SK-N-SH (cell line): ENCODE results near the gene MAD1L1. TPM values are rescaled to one million over a fixed set of nuclear protein-coding genes. Genes with fewer than 3 reads are reported as not detected.

Experiments used
- CTCF ChIA-PET: fragments of 300-600, 350-600 bp; formaldehyde crosslinking; extraction: SDS; loops from one replicate; lab custom pipeline; 2021; lab: Yijun Ruan, JAX
- POLR2A ChIA-PET: fragments of 350-600 bp; sonication (Branson Sonifier 250); formaldehyde crosslinking; extraction: SDS; loops from one replicate; lab custom pipeline; 2020; ENCODE audit warnings: antibody characterized with exemption, inconsistent platforms; lab: Yijun Ruan, JAX
- DNase-seq: peaks from one replicate; pipeline ENCODE4 v3.0.0; 2012
- H2AFZ ChIP-seq: fragments of 200-600 bp; sonication (generic); 2 replicates; pipeline ENCODE4 v1.8.1; 2016; ENCODE audit warnings: antibody characterized with exemption, mild to moderate bottlenecking, low read depth
- H3F3A ChIP-seq: fragments of 200-600 bp; sonication (generic); replicated peaks from 2 replicates; pipeline ENCODE3; 2016; ENCODE audit warnings: antibody characterized with exemption, mild to moderate bottlenecking; ENCODE audit not compliant: insufficient read depth
- H3K27ac ChIP-seq, 2 experiments: fragments of 200-500 bp in 1 of 2; fragments of 200-600 bp in 1 of 2; sonication (Bioruptor generic) in 1 of 2; sonication (generic), shearing (Covaris generic) in 1 of 2; 2 replicates each; pipeline versions ENCODE4 v1.5.1 to v1.6.1; 2014 to 2016; ENCODE audit warnings: low read depth in 2 of 2, inconsistent platforms in 1 of 2, low read length in 1 of 2, mild to moderate bottlenecking in 1 of 2, mixed read lengths in 1 of 2
- H3K27me3 ChIP-seq: fragments of 200-600 bp; sonication (generic), shearing (Covaris generic); 2 replicates; pipeline ENCODE4 v1.6.1; 2016; ENCODE audit warnings: mixed run types; ENCODE audit not compliant: insufficient read depth
- H3K36me3 ChIP-seq, 2 experiments: fragments of 200-500 bp in 1 of 2; fragments of 200-600 bp in 1 of 2; sonication (Bioruptor generic) in 1 of 2; sonication (generic) in 1 of 2; replicated peaks in 1 of 2; 2 replicates each; pipeline versions ENCODE3 to v1.5.1; 2014 to 2016; ENCODE audit warnings: low read length in 1 of 2, mild to moderate bottlenecking in 1 of 2; ENCODE audit not compliant: insufficient read depth in 2 of 2, control insufficient read depth in 1 of 2
- H3K4me1 ChIP-seq, 2 experiments: fragments of 200-500 bp in 1 of 2; fragments of 200-600 bp in 1 of 2; sonication (Bioruptor generic) in 1 of 2; sonication (generic), shearing (Covaris generic) in 1 of 2; 2 replicates each; pipeline versions ENCODE4 v1.5.1 to v1.6.1; 2014 to 2016; ENCODE audit warnings: low read depth in 1 of 2, low read length in 1 of 2, mixed run types in 1 of 2; ENCODE audit not compliant: insufficient read depth in 2 of 2, control insufficient read depth in 1 of 2
- H3K4me2 ChIP-seq: fragments of 200-600 bp; sonication (generic), shearing (Covaris generic); 2 replicates; pipeline ENCODE4 v1.6.1; 2017; ENCODE audit warnings: mixed run types
- H3K4me3 ChIP-seq, 2 experiments: fragments of 200-500 bp in 1 of 2; fragments of 200-600 bp in 1 of 2; sonication (Bioruptor generic) in 1 of 2; sonication (generic), shearing (Covaris generic) in 1 of 2; 2 replicates each; pipeline versions ENCODE4 v1.5.1 to v1.8.1; 2014 to 2016; ENCODE audit warnings: low read depth in 2 of 2, inconsistent platforms in 1 of 2, low read length in 1 of 2, mild to moderate bottlenecking in 1 of 2, mixed read lengths in 1 of 2, moderate library complexity in 1 of 2
- H3K79me2 ChIP-seq: fragments of 200-600 bp; sonication (generic); 2 replicates; pipeline ENCODE4 v1.8.1; 2017; ENCODE audit warnings: mild to moderate bottlenecking; ENCODE audit not compliant: insufficient read depth
- H3K9ac ChIP-seq: fragments of 200-600 bp; sonication (generic); 2 replicates; pipeline ENCODE4 v1.6.1; 2017; ENCODE audit warnings: mixed run types
- H3K9me2 ChIP-seq: fragments of 200-600 bp; sonication (generic); 2 replicates; pipeline ENCODE4 v1.6.1; 2017; ENCODE audit warnings: mixed run types
- H3K9me3 ChIP-seq: fragments of 200-600 bp; sonication (generic); 2 replicates; pipeline ENCODE4 v1.6.1; 2017; ENCODE audit warnings: mixed run types, mild to moderate bottlenecking, moderate library complexity
- H4K20me1 ChIP-seq: fragments of 200-600 bp; sonication (generic); 2 replicates; pipeline ENCODE4 v1.6.1; 2017; ENCODE audit warnings: mild to moderate bottlenecking, mixed run types; ENCODE audit not compliant: insufficient read depth
- CHD2 ChIP-seq: fragments of 150-350 bp; IDR thresholded peaks from 2 replicates; pipeline ENCODE4 v1.6.1; 2018; ENCODE audit warnings: low read length; ENCODE audit not compliant: partially characterized antibody
- ELF1 ChIP-seq: IDR thresholded peaks from 2 replicates; pipeline ENCODE4 v1.4.0; 2012
- EP300 ChIP-seq, 2 experiments: IDR thresholded peaks; 2 replicates each; pipeline versions ENCODE4 v1.4.0 to v1.6.1; 2012; ENCODE audit warnings: borderline replicate concordance in 1 of 2, low read depth in 1 of 2, low read length in 1 of 2
- EZH2phosphoT487 ChIP-seq: fragments of 200-600 bp; sonication (generic); IDR thresholded peaks from 2 replicates; pipeline ENCODE4 v1.6.1; 2017; ENCODE audit warnings: low read depth, mixed run types, mild to moderate bottlenecking, antibody characterized with exemption, moderate library complexity, borderline replicate concordance
- FOSL2 ChIP-seq: IDR thresholded peaks from 2 replicates; pipeline ENCODE4 v1.4.0; 2012; ENCODE audit warnings: low read depth, mild to moderate bottlenecking, moderate library complexity, borderline replicate concordance
- FOXJ3 ChIP-seq: sonication (generic); formaldehyde crosslinking; IDR thresholded peaks from 2 replicates; pipeline ENCODE4 v1.5.1; 2020; ENCODE audit warnings: mild to moderate bottlenecking, missing genetic modification reagents
- FOXM1 ChIP-seq: IDR thresholded peaks from 2 replicates; pipeline ENCODE4 v1.4.0; 2012; ENCODE audit warnings: low read depth, mild to moderate bottlenecking
- GATA2 ChIP-seq: sonication (generic); formaldehyde crosslinking; IDR thresholded peaks from 2 replicates; pipeline ENCODE4 v1.5.0; 2020; ENCODE audit warnings: mild to moderate bottlenecking, missing genetic modification reagents
- JUND ChIP-seq: IDR thresholded peaks from 2 replicates; pipeline ENCODE4 v1.4.0; 2012
- MEF2A ChIP-seq: IDR thresholded peaks from 2 replicates; pipeline ENCODE4 v1.4.0; 2012; ENCODE audit warnings: low read depth, borderline replicate concordance
- MXI1 ChIP-seq: IDR thresholded peaks from 2 replicates; pipeline ENCODE4 v1.6.1; 2012; ENCODE audit warnings: mild to moderate bottlenecking, low read depth, low read length, improper control_type of control experiment
- NFIC ChIP-seq: IDR thresholded peaks from 2 replicates; pipeline ENCODE4 v1.4.0; 2012; ENCODE audit warnings: borderline replicate concordance
- POLR2AphosphoS5 ChIP-seq: IDR thresholded peaks from 2 replicates; pipeline ENCODE4 v1.6.1; 2012; ENCODE audit warnings: low read depth, low read length
- RAD21 ChIP-seq: IDR thresholded peaks from 2 replicates; pipeline ENCODE4 v1.6.1; 2012; ENCODE audit warnings: mild to moderate bottlenecking, low read length
- RCOR1 ChIP-seq: fragments of 150-350 bp; IDR thresholded peaks from 2 replicates; pipeline ENCODE4 v1.6.1; 2017; ENCODE audit warnings: antibody characterized with exemption, low read length
- RFX5 ChIP-seq: IDR thresholded peaks from 2 replicates; pipeline ENCODE4 v1.6.1; 2012; ENCODE audit warnings: mild to moderate bottlenecking, improper control_type of control experiment, low read length
- RXRA ChIP-seq: IDR thresholded peaks from 2 replicates; pipeline ENCODE4 v1.4.0; 2012; ENCODE audit warnings: low read depth, mild to moderate bottlenecking, borderline replicate concordance
- SMC3 ChIP-seq: IDR thresholded peaks from 2 replicates; pipeline ENCODE4 v1.6.1; 2012; ENCODE audit warnings: low read depth, low read length, improper control_type of control experiment
- TCF12 ChIP-seq: IDR thresholded peaks from 2 replicates; pipeline ENCODE4 v1.4.0; 2012
- TEAD4 ChIP-seq: IDR thresholded peaks from 2 replicates; pipeline ENCODE4 v1.4.0; 2012; ENCODE audit warnings: mild to moderate bottlenecking, borderline replicate concordance; ENCODE audit not compliant: insufficient read depth
- YY1 ChIP-seq: IDR thresholded peaks from 2 replicates; pipeline ENCODE4 v1.4.0; 2012; ENCODE audit warnings: low read depth, mild to moderate bottlenecking
- WGBS: methylation state at CpG from one replicate; pipeline ENCODE4 v1.1.6; 2017; ENCODE audit warnings: low lambda C conversion rate; 5-methylcytosine and 5-hydroxymethylcytosine counted together
- polyA plus RNA-seq, 3 experiments: library from polyadenylated mRNA; depleted of rRNA; stranded (reverse); fragments of >200 nt; gene quantifications; 2 replicates each; pipeline ENCODE4 v1.2.3, GENCODE V29; 2012
- TF ChIP-seq, protein P1 (sequence below): IDR thresholded peaks from 2 replicates; pipeline ENCODE4 v1.4.0; 2012; ENCODE audit warnings: low read depth, borderline replicate concordance
- TF ChIP-seq, protein P2 (sequence below): IDR thresholded peaks from 2 replicates; pipeline ENCODE4 v1.4.0; 2012; ENCODE audit warnings: low read depth, borderline replicate concordance
- TF ChIP-seq, protein P3 (sequence below): IDR thresholded peaks from 2 replicates; pipeline ENCODE4; 2012

The MAD1L1 gene
- polyA plus RNA-seq, 1 of the 3 experiments (the other 2 are of a cell fraction) = 46.2 TPM

DNA sequence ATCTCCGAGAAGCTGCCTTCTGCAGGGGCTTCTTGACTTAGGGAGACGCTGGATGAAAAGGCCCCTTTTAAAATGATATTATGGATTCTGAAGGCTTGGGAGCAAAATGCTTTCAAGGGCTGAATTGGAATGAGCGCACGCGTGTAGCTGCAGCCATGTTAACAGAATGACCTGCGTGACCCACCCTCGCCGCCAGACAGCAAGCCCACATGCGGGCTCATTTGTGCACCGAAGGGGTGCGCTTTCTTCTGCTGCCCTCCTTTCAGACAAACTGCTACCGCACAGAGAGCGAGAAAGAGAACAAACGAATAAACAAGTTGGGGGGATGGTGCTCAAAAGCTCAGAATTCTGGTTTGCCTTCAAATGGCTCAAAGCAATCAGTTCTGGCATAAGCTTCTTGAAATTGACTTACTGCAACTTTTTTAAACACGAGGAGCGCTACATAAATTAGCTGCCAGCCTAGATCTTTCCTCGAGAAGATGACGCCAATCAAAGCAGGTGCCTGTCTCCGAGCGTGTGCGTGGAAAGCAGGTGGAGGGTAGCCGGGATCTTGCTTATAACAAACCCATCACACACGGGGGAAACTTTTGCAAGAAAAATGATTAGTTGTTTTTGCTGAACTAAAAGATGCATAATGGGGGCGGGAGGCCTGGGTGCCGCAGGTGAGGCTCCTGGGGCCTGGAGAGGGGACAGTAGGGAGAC lies 268.4 kb downstream of the MAD1L1 start:
- Histone ChIP-seq H3K79me2 (no peaks in the 10 kb centered on the region), H3K4me2 (no peak overlapping the region), H3K4me1 (no peaks in the 10 kb centered on the region; a peak in 2 of 4 replicates), H2AFZ (no peak overlapping the region), H3K9me2 (no peaks in the 10 kb centered on the region), H3F3A (peaks cover 18% of the 10 kb centered on the region), H3K27ac (no peak overlapping the region), H3K27me3 (no peaks in the 10 kb centered on the region), H4K20me1 (no peaks in the 10 kb centered on the region), H3K9me3 (peaks cover 6% of the 10 kb centered on the region; the same call in 1 of the 2 replicates), H3K4me3 (no peak overlapping the region), H3K9ac (no peak overlapping the region), H3K36me3 (peaks cover 0 to 8% of the 10 kb centered on the region in 2 experiments)
- ChIA-PET CTCF (no interaction called here), POLR2A (no interaction called here)
- 93% methylated on average over 25 of the region's 25 CpGs for WGBS
- no peak for DNase-seq
- no peak for TF ChIP-seq YY1
- no peak for TF ChIP-seq POLR2AphosphoS5
- TF ChIP-seq MEF2A = no peak
- no peak for TF ChIP-seq RXRA
- no peak for TF ChIP-seq RAD21
- no peak for TF ChIP-seq FOSL2
- TF ChIP-seq, protein P1, sequence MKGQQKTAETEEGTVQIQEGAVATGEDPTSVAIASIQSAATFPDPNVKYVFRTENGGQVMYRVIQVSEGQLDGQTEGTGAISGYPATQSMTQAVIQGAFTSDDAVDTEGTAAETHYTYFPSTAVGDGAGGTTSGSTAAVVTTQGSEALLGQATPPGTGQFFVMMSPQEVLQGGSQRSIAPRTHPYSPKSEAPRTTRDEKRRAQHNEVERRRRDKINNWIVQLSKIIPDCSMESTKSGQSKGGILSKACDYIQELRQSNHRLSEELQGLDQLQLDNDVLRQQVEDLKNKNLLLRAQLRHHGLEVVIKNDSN = no peak
- TF ChIP-seq SMC3 = no peak
- no peak for TF ChIP-seq TEAD4
- TF ChIP-seq FOXJ3 = no peak
- TF ChIP-seq NFIC = no peak
- no peak for TF ChIP-seq RFX5
- no peak for TF ChIP-seq ELF1
- no peak for TF ChIP-seq GATA2 (CRISPR knock-in tag)
- TF ChIP-seq MXI1 = no peak
- no peak for TF ChIP-seq CHD2

DNA sequence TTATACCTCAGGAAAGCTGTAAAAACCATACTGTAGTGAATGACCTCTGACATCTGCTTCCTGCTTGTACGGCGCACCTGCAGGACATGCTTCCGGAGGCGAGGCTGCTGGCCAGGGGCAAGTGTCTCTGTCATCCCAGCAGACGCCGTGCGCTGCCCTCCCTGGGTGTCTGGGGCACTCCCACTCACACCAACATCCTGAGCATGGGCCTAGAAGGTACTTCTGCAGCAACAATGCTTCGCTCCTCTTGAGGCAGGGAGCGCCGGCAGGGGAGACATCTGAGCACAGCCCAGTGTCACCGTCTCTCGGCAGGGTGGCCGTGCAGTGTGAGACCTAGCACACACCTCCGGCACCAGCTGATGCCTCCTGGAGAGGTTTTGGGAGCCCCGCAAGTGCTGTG lies 269.2 kb downstream of the MAD1L1 start:
- H3F3A ChIP-seq = peaks cover 18% of the 10 kb centered on the region
- no peaks in the 10 kb centered on the region for H4K20me1 ChIP-seq
- no peak overlapping the region for H2AFZ ChIP-seq
- no peak overlapping the region for H3K27ac ChIP-seq
- no peaks in the 10 kb centered on the region for H3K9me2 ChIP-seq
- peaks cover 6% of the 10 kb centered on the region; the same call in 1 of the 2 replicates for H3K9me3 ChIP-seq
- no peak overlapping the region for H3K4me2 ChIP-seq
- H3K36me3 ChIP-seq = peaks cover 0 to 8% of the 10 kb centered on the region in 2 experiments
- ChIA-PET POLR2A (no interaction called here), CTCF (interaction anchor here (0.6 kb wide), 1 partner anchor 16 kb away, joined by 3 read pairs; no protein-coding TSS in a partner anchor)
- no peaks in the 10 kb centered on the region; a peak in 2 of 4 replicates for H3K4me1 ChIP-seq
- WGBS = 96% methylated on average over 14 of the region's 15 CpGs
- no peak for DNase-seq
- no peak overlapping the region for H3K4me3 ChIP-seq
- H3K9ac ChIP-seq = no peak overlapping the region
- no peaks in the 10 kb centered on the region for H3K27me3 ChIP-seq
- no peaks in the 10 kb centered on the region for H3K79me2 ChIP-seq
- TF ChIP-seq ELF1 (no peak), TCF12 (no peak), POLR2AphosphoS5 (no peak), SMC3 (no peak), MEF2A (no peak), FOXJ3 (no peak), RXRA (no peak), EP300 (IDR thresholded peaks at IDR 0.05; ENCODE audit: borderline replicate concordance in 1 of 2, low read depth in 1 of 2, low read length in 1 of 2) (no peak), JUND (no peak), FOXM1 (no peak), RAD21 (no peak), EZH2phosphoT487 (no peak), FOSL2 (no peak), RCOR1 (no peak), NFIC (no peak)
- TF ChIP-seq, protein P2, sequence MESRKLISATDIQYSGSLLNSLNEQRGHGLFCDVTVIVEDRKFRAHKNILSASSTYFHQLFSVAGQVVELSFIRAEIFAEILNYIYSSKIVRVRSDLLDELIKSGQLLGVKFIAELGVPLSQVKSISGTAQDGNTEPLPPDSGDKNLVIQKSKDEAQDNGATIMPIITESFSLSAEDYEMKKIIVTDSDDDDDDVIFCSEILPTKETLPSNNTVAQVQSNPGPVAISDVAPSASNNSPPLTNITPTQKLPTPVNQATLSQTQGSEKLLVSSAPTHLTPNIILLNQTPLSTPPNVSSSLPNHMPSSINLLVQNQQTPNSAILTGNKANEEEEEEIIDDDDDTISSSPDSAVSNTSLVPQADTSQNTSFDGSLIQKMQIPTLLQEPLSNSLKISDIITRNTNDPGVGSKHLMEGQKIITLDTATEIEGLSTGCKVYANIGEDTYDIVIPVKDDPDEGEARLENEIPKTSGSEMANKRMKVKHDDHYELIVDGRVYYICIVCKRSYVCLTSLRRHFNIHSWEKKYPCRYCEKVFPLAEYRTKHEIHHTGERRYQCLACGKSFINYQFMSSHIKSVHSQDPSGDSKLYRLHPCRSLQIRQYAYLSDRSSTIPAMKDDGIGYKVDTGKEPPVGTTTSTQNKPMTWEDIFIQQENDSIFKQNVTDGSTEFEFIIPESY = no peak
- TF ChIP-seq, protein P3, sequence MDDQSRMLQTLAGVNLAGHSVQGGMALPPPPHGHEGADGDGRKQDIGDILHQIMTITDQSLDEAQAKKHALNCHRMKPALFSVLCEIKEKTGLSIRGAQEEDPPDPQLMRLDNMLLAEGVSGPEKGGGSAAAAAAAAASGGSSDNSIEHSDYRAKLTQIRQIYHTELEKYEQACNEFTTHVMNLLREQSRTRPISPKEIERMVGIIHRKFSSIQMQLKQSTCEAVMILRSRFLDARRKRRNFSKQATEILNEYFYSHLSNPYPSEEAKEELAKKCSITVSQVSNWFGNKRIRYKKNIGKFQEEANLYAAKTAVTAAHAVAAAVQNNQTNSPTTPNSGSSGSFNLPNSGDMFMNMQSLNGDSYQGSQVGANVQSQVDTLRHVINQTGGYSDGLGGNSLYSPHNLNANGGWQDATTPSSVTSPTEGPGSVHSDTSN = no peak
